Thyroid gland (tissue), 4 donors: ENCODE results near the gene FST. TPM values are rescaled to one million over a fixed set of nuclear protein-coding genes. Genes with fewer than 3 reads are reported as not detected.

Source experiments
- DNase-seq, 2 donors: peaks; one replicate each; pipeline ENCODE4 v3.0.0-alpha.2; 2019
- H3K27ac ChIP-seq, 3 donors: fragments of 200-600 bp; sonication (generic); 1 replicate in 2 of 3; 2 replicates in 1 of 3; pipeline ENCODE4 v1.5.1; 2016 to 2019; ENCODE audit warnings: mild to moderate bottlenecking in 1 of 3, moderate library complexity in 1 of 3
- H3K27me3 ChIP-seq: fragments of 200-600 bp; sonication (generic); one replicate; pipeline ENCODE4 v1.5.1; 2019
- H3K36me3 ChIP-seq, 2 donors: fragments of 200-600 bp; sonication (generic); one replicate each; pipeline ENCODE4 v1.5.1; 2016 to 2019
- H3K4me1 ChIP-seq, 2 donors: fragments of 200-600 bp; sonication (generic); one replicate each; pipeline ENCODE4 v1.5.1; 2017 to 2019
- H3K4me3 ChIP-seq, 3 donors: fragments of 200-600 bp; sonication (generic); replicated peaks in 1 of 3; 1 replicate in 2 of 3; 2 replicates in 1 of 3; pipeline ENCODE4 v1.5.1; 2016; ENCODE audit warnings: mild to moderate bottlenecking in 1 of 3
- H3K9me3 ChIP-seq: fragments of 200-600 bp; sonication (generic); one replicate; pipeline ENCODE4 v1.5.1; 2017
- CTCF ChIP-seq, 6 experiments: fragments of 200-600 bp in 3 of 6; fragments of 450-650 bp in 3 of 6; sonication (generic) in 3 of 6; IDR thresholded peaks; one replicate each; pipeline ENCODE4 v1.5.1; 2016 to 2019; ENCODE audit warnings: antibody characterized with exemption in 6 of 6, mild to moderate bottlenecking in 2 of 6, inconsistent platforms in 1 of 6, moderate library complexity in 1 of 6
- POLR2A ChIP-seq, 2 donors: fragments of 450-650 bp; IDR thresholded peaks; one replicate each; pipeline ENCODE4 v1.6.1; 2017; ENCODE audit warnings: antibody characterized with exemption in 2 of 2, mild to moderate bottlenecking in 2 of 2, moderate library complexity in 1 of 2
- WGBS, 2 donors: methylation state at CpG; one replicate each; pipeline ENCODE4 v1.1.5; 2017; 5-methylcytosine and 5-hydroxymethylcytosine counted together
- intact Hi-C: fragments of 100-400 bp; cut with DNase I; formaldehyde crosslinking; loops from one replicate; pipeline ENCODE4 v1.15.1; 2023
- total RNA-seq, 4 donors: library from RNA; depleted of rRNA; stranded (reverse); fragments of >200 nt; gene quantifications; one replicate each; pipeline ENCODE4 v1.2.3, GENCODE V29; 2016

Gene FST
- total RNA-seq, 4 donors from 2014 or later, result 1.7 to 8.9 (median 2.8) TPM

DNA sequence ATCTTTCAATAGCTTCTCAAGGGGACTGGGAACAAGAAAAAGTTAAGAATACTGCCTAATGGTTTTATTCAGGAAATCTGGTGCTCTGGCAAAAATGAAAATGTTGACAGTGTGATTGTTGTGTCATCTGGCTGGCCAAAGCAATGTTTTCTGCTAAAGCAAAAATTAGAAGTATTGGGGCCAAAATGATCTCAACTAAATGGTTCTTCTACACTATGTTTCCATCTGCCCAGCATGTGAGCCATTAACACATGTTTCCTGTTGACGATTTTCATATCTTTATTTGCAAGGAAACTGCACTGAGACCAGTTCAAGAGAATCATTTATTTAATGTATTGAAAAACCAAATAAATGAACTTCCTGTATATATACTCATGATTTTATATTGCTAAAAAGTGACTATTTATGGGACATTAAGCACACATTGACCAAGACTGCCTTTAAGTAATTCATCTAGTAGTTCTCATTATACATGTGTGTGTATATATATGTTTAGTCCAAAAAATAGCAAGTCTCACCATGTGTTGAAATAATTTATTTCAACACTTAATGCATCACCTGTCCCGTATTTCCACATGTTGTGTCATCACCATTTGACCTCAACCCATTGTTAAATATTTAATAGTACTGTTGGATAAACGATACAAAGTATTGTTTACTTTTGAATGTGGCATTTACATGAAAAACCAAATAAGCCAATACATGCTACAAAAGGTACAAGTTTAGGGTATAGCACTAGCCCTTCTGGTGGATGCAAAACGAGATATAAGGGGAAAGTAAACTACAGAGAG is 7.5 kb upstream of the FST start:
- Histone ChIP-seq H3K4me3 (no peak overlapping the region), H3K9me3 (no peaks in the 10 kb centered on the region), H3K27ac (no peak overlapping the region), H3K36me3 (no peaks in the 10 kb centered on the region), H3K27me3 (no peaks in the 10 kb centered on the region), H3K4me1 (no peaks in the 10 kb centered on the region)
- intact Hi-C loops, result no loop called here
- no peak for TF ChIP-seq CTCF (IDR thresholded peaks at IDR 0.05)
- no peak for TF ChIP-seq POLR2A (IDR thresholded peaks at IDR 0.05)
- WGBS, 2 donors, result 80 to 82% methylated on average over 4 of the region's 4 CpGs
- DNase-seq, result no peak

- no peaks in the 10 kb centered on the region for H3K27me3 ChIP-seq
- no peaks in the 10 kb centered on the region for H3K36me3 ChIP-seq
- H3K4me3 ChIP-seq, result no peak overlapping the region
- H3K4me1 ChIP-seq, result no peaks in the 10 kb centered on the region
- no peak for DNase-seq
- no peak overlapping the region for H3K27ac ChIP-seq
- intact Hi-C loops, result no loop called here
- no peaks in the 10 kb centered on the region for H3K9me3 ChIP-seq
- no peak for TF ChIP-seq CTCF (IDR thresholded peaks at IDR 0.05)
- TF ChIP-seq POLR2A (IDR thresholded peaks at IDR 0.05), result no peak
Measured at GRCh38 chr5:53473633-53474032, 6.8 kb upstream of the FST start.

DNA sequence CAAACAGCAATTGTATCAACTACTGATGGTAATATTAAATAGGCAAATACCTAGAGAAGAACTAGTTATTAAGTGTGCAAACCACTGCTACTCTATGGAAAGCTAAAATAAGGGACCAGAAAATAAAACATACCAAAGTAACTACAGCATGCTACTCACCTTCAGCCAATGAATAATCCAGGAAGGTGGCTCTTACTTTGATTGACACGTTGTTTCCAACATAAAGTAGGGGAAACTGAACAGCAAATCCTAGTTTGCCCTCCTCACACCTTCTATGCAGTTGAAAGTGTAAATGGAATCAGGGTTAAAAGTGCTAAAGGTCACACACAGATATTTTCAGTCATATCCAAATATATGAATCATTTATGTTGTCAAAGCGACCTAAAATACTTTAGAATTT is 5.1 kb upstream of the FST start:
- intact Hi-C loops, result no loop called here
- no peaks in the 10 kb centered on the region for H3K4me1 ChIP-seq
- TF ChIP-seq CTCF (IDR thresholded peaks at IDR 0.05), result no peak
- TF ChIP-seq POLR2A (IDR thresholded peaks at IDR 0.05), result no peak
- no peak overlapping the region for H3K4me3 ChIP-seq
- H3K27me3 ChIP-seq, result no peaks in the 10 kb centered on the region
- H3K27ac ChIP-seq, result no peak overlapping the region
- WGBS, 2 donors, result 84 to 93% methylated on average over 2 of the region's 2 CpGs
- no peaks in the 10 kb centered on the region for H3K9me3 ChIP-seq
- DNase-seq, result no peak
- H3K36me3 ChIP-seq, result no peaks in the 10 kb centered on the region

- Histone ChIP-seq H3K4me1 (peaks cover 0 to 4% of the 10 kb centered on the region in 2 donors), H3K4me3 (no peak overlapping the region), H3K9me3 (no peaks in the 10 kb centered on the region), H3K27ac (no peak overlapping the region), H3K36me3 (no peaks in the 10 kb centered on the region), H3K27me3 (no peaks in the 10 kb centered on the region)
- 62 to 93% methylated on average over 3 of the region's 3 CpGs for WGBS, 2 donors
- DNase-seq, result no peak
- TF ChIP-seq POLR2A (IDR thresholded peaks at IDR 0.05) (no peak), CTCF (IDR thresholded peaks at IDR 0.05) (no peak)
- intact Hi-C loops, result no loop called here
Measured at GRCh38 chr5:53476019-53476418, 4.4 kb upstream of the FST start.

DNA sequence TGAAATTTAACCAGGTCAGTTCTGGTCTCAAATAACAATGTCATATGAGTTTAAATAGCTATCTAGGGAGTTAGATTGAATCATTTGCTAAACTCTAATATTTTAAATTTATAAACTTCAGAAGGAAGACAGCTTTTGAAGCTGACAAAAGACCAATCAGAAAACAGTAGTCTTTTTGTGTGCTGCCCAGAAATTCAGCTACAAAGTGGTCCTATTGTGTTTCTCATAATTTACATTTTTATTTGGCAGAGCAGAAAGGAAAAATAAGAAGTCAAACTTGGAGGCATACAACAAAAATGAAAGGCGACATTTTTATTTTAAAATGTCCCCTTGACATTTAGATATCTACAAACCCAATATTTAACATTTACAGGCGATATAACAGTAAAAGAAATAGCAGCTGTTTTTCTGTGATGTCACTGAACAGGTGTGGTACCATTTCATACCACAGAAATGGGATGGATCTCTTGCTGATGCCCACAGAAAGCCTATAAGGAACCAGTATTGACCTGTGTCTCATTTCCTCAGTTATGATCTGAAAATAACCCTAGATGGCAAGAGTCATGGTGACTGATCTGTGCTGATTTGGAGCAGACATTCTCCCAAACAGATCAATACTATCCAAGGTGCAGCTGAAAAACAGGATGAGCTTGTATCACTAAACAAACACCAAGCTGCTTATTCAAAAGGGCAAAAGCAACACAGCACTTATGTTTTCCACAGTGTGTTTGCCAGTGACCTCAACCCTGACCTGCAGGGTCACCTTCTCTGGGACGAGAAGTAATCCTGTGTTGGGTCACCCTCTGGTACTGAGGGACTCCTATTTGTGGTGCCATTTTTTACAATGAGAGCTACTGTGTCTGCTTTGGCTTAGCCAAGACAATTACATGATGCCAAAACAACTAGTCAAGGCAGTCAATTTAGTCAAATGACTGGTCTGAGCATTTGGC is 3.6 kb upstream of the FST start:
- 73 to 81% methylated on average over 3 of the region's 3 CpGs for WGBS, 2 donors

More for the DNA sequence above, 3.6 kb upstream of the FST start:
- intact Hi-C loops, result no loop called here
- Histone ChIP-seq H3K27me3 (no peaks in the 10 kb centered on the region), H3K36me3 (no peaks in the 10 kb centered on the region), H3K9me3 (no peaks in the 10 kb centered on the region), H3K4me1 (peaks cover 0 to 5% of the 10 kb centered on the region in 2 donors), H3K4me3 (no peak overlapping the region), H3K27ac (no peak overlapping the region)
- TF ChIP-seq CTCF (IDR thresholded peaks at IDR 0.05) (no peak), POLR2A (IDR thresholded peaks at IDR 0.05) (no peak)
- no peak for DNase-seq
